K562 (cell line): ENCODE results near the gene PRR14L. TPM values are rescaled to one million over a fixed set of nuclear protein-coding genes. Genes with fewer than 3 reads are reported as not detected.

Source experiments
- ARID3B ChIP-seq: fragments of 250-450 bp; sonication (Bioruptor Pico); IDR thresholded peaks from 2 replicates; pipeline ENCODE4 v1.4.0; 2020; ENCODE audit warnings: borderline replicate concordance
- DNMT1 ChIP-seq: fragments of 450-650 bp; IDR thresholded peaks from 2 replicates; pipeline ENCODE4 v1.6.1; 2016; ENCODE audit warnings: antibody characterized with exemption, mild to moderate bottlenecking
- EGR1 ChIP-seq: fragments of 450-650 bp; conservative IDR thresholded peaks from 2 replicates; pipeline ENCODE4 v1.6.1; 2017; ENCODE audit warnings: mild to moderate bottlenecking
- ESRRA ChIP-seq: fragments of 450-650 bp; IDR thresholded peaks from 2 replicates; pipeline ENCODE4 v1.6.1; 2014; ENCODE audit warnings: low read depth, mild to moderate bottlenecking, moderate library complexity, borderline replicate concordance
- ETS1 ChIP-seq: conservative IDR thresholded peaks from 2 replicates; pipeline ENCODE4 v1.6.1; 2011; ENCODE audit warnings: low read depth, mild to moderate bottlenecking, low read length; ENCODE audit not compliant: control insufficient read depth
- GABPB1 ChIP-seq: sonication (generic); formaldehyde crosslinking; IDR thresholded peaks from 2 replicates; pipeline ENCODE4 v1.8.0; 2022; ENCODE audit warnings: mild to moderate bottlenecking, missing genetic modification reagents
- HMG20A ChIP-seq: fragments of 450-650 bp; formaldehyde crosslinking; conservative IDR thresholded peaks from 2 replicates; pipeline ENCODE4 v1.4.0; 2020; ENCODE audit warnings: mild to moderate bottlenecking, mixed read lengths
- MITF ChIP-seq: IDR thresholded peaks from 2 replicates; pipeline ENCODE4 v1.6.1; 2014; ENCODE audit warnings: antibody characterized with exemption
- NONO ChIP-seq, 2 experiments: fragments of 200-400 bp in 1 of 2; fragments of 450-650 bp in 1 of 2; formaldehyde crosslinking in 1 of 2; IDR thresholded peaks; 2 replicates each; pipeline ENCODE4 v1.6.1; 2017; ENCODE audit warnings: low read depth in 2 of 2, mild to moderate bottlenecking in 2 of 2, moderate library complexity in 2 of 2, low read length in 1 of 2
- NR3C1 ChIP-seq: sonication (generic); formaldehyde crosslinking; IDR thresholded peaks from 2 replicates; pipeline ENCODE4 v1.8.1; 2022; ENCODE audit warnings: missing genetic modification reagents
- POLR2G ChIP-seq: fragments of 200-400 bp; formaldehyde crosslinking; IDR thresholded peaks from 2 replicates; pipeline ENCODE4 v1.6.1; 2017; ENCODE audit warnings: low read depth, mild to moderate bottlenecking, antibody characterized with exemption, low read length, moderate library complexity
- POLR3A ChIP-seq: IDR thresholded peaks from 2 replicates; pipeline ENCODE4 v1.6.1; 2011; ENCODE audit warnings: borderline replicate concordance, mild to moderate bottlenecking, moderate library complexity; ENCODE audit not compliant: insufficient read length, insufficient read depth; ENCODE audit errors: extremely low read depth
- RB1 ChIP-seq: fragments of 450-650 bp; IDR thresholded peaks from 2 replicates; pipeline ENCODE4 v1.6.1; 2017; ENCODE audit warnings: low read depth, mild to moderate bottlenecking
- SMAD4 ChIP-seq: fragments of 250-450 bp; sonication (Bioruptor Pico); conservative IDR thresholded peaks from 2 replicates; pipeline ENCODE4 v1.8.0; 2021; ENCODE audit warnings: inconsistent platforms, mild to moderate bottlenecking, moderate library complexity
- TBL1XR1 ChIP-seq, 2 experiments: IDR thresholded peaks; 2 replicates each; pipeline ENCODE4 v1.6.1; 2012; ENCODE audit warnings: improper control_type of control experiment in 2 of 2, low read length in 2 of 2, mild to moderate bottlenecking in 1 of 2
- TFE3 ChIP-seq: fragments of 450-650 bp; formaldehyde crosslinking; IDR thresholded peaks from 2 replicates; pipeline ENCODE4 v1.4.0; 2020; ENCODE audit warnings: mild to moderate bottlenecking, mixed read lengths
- TOE1 ChIP-seq, 2 experiments: fragments of 450-650 bp in 1 of 2; sonication (generic) in 1 of 2; formaldehyde crosslinking in 1 of 2; IDR thresholded peaks; 2 replicates each; pipeline versions ENCODE4 v1.7.1 to v1.8.0; 2016 to 2022; ENCODE audit warnings: borderline replicate concordance in 2 of 2, mild to moderate bottlenecking in 2 of 2, antibody characterized with exemption in 1 of 2, inconsistent platforms in 1 of 2, low read depth in 1 of 2, missing genetic modification reagents in 1 of 2, moderate library complexity in 1 of 2
- ZBTB8A ChIP-seq: fragments of 450-650 bp; IDR thresholded peaks from 2 replicates; pipeline ENCODE4 v1.6.1; 2018; ENCODE audit warnings: mild to moderate bottlenecking, moderate library complexity; ENCODE audit not compliant: partially characterized antibody
- ZNF263 ChIP-seq: sonication (generic); formaldehyde crosslinking; IDR thresholded peaks from 2 replicates; pipeline ENCODE4 v1.8.0; 2022; ENCODE audit warnings: mild to moderate bottlenecking, missing genetic modification reagents, borderline replicate concordance
- ZNF431 ChIP-seq: sonication (generic); formaldehyde crosslinking; IDR thresholded peaks from 2 replicates; pipeline ENCODE4 v1.8.0; 2022; ENCODE audit warnings: mild to moderate bottlenecking, missing genetic modification reagents
- ZNF77 ChIP-seq: fragments of 250-450 bp; sonication (Bioruptor Pico); IDR thresholded peaks from 2 replicates; pipeline ENCODE4 v1.5.0; 2020
- ZSCAN29 ChIP-seq: fragments of 450-650 bp; IDR thresholded peaks from 2 replicates; pipeline ENCODE4 v1.6.1; 2017
- polyA plus RNA-seq, 8 experiments: library from polyadenylated mRNA; depleted of rRNA in 4 of 8; stranded (reverse) in 5 of 8; unstranded in 3 of 8; fragments of >200 nt; fragmentation: Nextera tagmentation in 2 of 8; fragmentation: Illumina TruSeq in 1 of 8; extraction: Ambion mirVana in 2 of 8; extraction: Trizol in 1 of 8; gene quantifications; 2 replicates each; pipeline versions ENCODE4 v1.2.1 to v1.2.3, GENCODE V29; 2011 to 2014; ENCODE audit warnings: inconsistent platforms in 1 of 8, missing spikeins in 1 of 8
- total RNA-seq, 7 experiments: library from RNA; depleted of rRNA in 6 of 7; stranded (reverse); fragments of >200 nt in 6 of 7; fragmentation: Illumina TruSeq in 2 of 7; extraction: Trizol in 2 of 7; gene quantifications; 2 replicates each; pipeline versions ENCODE4 v1.2.1 to v1.2.3, GENCODE V29; 2011 to 2021; ENCODE audit warnings: low replicate concordance in 1 of 7

PRR14L gene
- total and polyA plus RNA-seq, 9 of the 15 experiments (the other 6 are each of a cell fraction or from before 2014, with no cell fraction given): 2.8 to 36.3 (median 12.3) TPM

GRCh38 chr22:31753634-31754501 lies 3.9 kb upstream of the PRR14L start, which contains the start of gene DEPDC5 (continued):
- TF ChIP-seq EGR1 (peak; percentile 91), SMAD4 (CRISPR knock-in tag) (peak; percentile 10; the same call in 1 of the 2 replicates), TFE3 (no peak), POLR2G (peak; percentile 89), NR3C1 (CRISPR knock-in tag) (no peak), TBL1XR1 (IDR thresholded peaks at IDR 0.05; ENCODE audit: low read length in 2 of 2) (no peak), TOE1 (IDR thresholded peaks at IDR 0.05; ENCODE audit: borderline replicate concordance) (0 out of 2 replicates have a peak, but pooled peaks have one; percentile 23), TOE1 (CRISPR knock-in tag; IDR thresholded peaks at IDR 0.05; ENCODE audit: borderline replicate concordance, low read depth) (no peak), HMG20A (no peak), DNMT1 (no peak), NONO (IDR thresholded peaks at IDR 0.05; ENCODE audit: low read depth in 2 of 2, low read length in 1 of 2) (no peak; a peak in 1 of 4 replicates), ZNF431 (CRISPR knock-in tag) (no peak), ZNF263 (CRISPR knock-in tag) (peak; percentile 42; the same call in 1 of the 2 replicates), ESRRA (peak; percentile 84), ZNF77 (no peak), POLR3A (no peak), ZBTB8A (no peak), ETS1 (0 out of 2 replicates have a peak, but pooled peaks have one; percentile 45), ZSCAN29 (no peak), GABPB1 (CRISPR knock-in tag) (no peak), ARID3B (CRISPR knock-in tag) (no peak), MITF (no peak), RB1 (peak; percentile 79)
